ENCODE results near the gene FUS.
"Not testable (repeated sequence)": the region's sequence is repeated elsewhere in the genome, so short reads cannot be mapped to it uniquely, and the experiment has no call there.

GRCh38 chr16:31141071-31141469, 38.9 kb upstream of the FUS start:
- TF ChIP-seq EP300 (IDR thresholded peaks at IDR 0.05), result not testable (repeated sequence)
- TF ChIP-seq, protein P1, sequence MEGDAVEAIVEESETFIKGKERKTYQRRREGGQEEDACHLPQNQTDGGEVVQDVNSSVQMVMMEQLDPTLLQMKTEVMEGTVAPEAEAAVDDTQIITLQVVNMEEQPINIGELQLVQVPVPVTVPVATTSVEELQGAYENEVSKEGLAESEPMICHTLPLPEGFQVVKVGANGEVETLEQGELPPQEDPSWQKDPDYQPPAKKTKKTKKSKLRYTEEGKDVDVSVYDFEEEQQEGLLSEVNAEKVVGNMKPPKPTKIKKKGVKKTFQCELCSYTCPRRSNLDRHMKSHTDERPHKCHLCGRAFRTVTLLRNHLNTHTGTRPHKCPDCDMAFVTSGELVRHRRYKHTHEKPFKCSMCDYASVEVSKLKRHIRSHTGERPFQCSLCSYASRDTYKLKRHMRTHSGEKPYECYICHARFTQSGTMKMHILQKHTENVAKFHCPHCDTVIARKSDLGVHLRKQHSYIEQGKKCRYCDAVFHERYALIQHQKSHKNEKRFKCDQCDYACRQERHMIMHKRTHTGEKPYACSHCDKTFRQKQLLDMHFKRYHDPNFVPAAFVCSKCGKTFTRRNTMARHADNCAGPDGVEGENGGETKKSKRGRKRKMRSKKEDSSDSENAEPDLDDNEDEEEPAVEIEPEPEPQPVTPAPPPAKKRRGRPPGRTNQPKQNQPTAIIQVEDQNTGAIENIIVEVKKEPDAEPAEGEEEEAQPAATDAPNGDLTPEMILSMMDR (IDR thresholded peaks at IDR 0.05), result not testable (repeated sequence)

All from suprapubic skin (tissue), 3 donors.